ENCODE data around the gene SLC22A23.
A peak's percentile ranks its signal among the peaks of the same experiment; 100 is the strongest.

The SLC22A23 gene

DNA sequence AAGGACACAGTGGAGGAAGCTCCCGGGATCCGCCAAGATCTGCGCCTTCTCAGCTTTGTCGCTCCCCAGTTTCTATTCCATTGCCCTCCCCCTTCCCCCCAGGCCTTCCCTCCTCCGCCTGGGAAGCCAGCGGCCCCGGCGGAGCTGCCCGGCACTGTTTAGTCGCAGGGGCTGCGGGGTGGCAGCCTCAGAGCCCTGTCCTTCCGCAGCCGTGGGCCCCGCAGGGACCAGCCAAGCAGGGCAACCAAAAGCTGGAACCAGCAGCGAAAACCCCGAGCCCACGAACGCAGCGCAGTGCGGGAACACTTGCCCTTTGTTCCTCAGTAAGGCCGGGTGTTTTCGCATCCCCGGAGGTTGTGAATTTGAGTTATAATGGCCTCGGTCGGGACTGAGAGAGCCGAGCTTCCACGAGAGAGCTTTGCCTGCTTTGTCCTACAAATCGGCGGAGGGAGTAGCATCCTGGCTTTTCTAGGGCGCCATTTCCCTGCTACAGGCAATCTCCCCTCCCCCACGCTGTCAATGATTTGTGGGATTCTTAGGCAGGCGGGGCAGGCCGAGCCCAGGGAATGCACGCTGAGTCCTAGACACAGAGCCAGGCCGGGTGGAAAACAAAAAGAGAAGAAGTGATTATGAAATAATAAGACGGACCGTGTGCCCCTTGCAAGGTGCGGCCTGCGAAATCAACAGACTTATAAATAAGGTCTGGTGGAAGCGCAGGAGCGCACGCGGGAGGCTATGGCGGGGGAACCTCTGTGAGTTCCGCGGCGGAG is 225.4 kb downstream of the SLC22A23 start:
- peak in 56 of 58 donors; percentile 27 to 88 (median 75) for DNase-seq

DNA sequence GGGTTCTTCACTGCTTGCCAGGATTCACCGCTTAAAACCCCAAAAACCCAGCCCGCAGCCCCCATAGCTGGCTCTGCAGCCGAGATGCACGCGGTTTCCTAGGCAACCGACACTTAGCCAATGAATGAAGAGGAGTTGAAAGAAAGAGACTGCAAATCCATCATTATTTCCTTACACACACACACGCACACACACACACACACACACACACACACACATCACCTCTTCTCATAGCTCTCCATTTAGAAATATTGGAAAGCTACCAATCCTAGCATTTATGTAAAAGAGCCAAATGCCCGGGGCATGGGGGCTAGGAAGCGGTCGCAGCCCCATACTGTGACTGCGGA is 226.0 kb downstream of the SLC22A23 start:
- DNase-seq, result peak in 49 of 58 donors; percentile 29 to 90 (median 68)

DNA sequence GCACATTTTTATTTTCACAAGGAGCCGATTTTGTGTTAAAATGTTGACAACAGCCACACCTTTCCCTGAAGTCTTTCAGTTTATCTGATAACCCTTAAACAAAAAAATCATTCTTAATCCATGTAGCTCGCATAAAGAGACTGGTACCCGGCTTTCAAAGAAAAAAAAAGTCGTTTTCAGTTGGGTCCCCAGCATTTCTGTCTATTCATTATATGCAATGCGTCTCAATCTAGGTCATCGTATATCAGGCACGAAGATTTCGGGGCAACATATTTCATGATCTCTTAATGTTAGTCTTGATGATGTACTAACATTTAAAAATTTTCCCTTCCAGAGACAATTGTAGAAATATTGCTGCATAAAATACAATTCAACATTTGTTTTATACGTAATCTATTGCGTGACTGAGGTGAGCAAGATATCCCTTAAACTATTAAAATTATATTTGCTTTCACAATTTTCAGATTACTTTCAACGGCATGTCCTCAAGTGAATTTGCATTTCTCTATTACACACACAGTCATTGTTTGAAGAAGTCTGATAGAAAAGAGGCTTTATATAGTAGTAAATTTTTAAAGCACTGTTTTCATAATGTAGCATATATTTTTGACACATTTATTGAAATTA is 226.5 kb downstream of the SLC22A23 start:
- no peak for DNase-seq

DNA sequence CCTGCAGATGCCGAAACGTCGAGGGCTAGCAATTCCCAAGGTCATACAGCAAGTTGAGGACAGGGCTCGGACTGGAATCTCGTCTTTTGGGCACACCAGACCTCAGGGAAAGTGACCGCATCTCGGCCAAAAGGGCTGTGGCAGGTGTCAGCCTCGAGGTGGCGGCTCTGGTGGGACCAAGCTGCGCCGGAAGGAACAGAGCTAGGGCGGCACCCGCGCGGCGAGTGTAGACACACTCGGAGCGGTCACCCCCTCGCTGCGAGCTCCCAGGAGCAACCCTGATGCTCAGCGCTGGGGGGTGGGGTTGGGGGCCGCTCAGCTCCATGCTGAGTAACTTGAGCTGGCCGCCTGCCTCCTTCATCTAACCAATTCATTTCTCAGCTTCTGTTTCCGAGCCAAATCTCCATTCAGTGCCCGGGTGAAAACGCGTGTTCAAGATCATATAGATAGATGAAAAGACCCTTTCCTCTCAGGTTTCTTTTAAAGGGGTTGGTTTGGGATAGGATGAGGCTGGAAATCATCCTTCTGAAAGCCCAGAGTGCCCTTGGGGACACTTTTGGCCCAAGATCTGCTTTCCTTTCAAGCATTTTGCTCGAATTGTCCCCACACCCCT is 227.2 kb downstream of the SLC22A23 start:
- peak in 34 of 58 donors; percentile 23 to 62 (median 46) for DNase-seq

DNA sequence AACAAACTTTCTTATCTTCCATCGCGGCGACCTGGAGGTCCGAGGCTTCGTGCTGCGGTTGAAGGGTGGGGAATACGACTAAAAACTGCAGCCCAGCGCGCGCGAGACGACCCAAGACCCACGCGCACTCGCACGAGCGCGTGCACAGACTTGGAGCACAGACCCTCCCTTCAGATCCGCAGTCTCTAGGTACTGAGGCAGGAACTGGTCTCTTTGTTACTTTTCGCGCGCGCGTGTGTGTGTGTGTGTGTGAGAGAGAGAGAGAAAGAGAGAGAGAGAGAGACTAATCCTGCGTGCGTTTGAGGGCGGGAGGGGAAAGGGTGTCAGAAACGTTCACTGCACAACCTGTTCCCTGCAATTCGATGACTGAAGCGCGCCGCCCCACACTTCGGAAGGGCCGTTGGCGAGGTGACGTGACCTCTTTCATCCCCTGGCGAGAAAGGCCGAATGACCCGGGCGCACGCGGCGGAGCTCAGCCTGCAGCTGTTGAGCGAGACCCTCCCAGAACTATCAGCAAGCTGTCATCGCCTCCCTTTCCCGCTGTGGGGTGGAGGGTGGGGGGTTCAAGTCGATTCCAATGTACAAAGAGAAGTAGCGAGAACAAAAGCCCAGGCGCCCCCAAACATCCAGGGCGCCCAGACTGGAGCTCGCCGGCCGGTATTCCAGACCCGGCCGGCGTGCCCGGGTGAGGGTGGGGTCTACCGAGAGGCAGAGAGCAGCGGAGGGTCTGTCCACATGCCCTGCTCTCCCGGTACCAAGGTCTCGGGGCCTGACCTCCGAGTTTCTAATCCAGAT is 227.9 kb downstream of the SLC22A23 start:
- peak in 20 of 58 donors; percentile 23 to 64 (median 38) for DNase-seq

DNA sequence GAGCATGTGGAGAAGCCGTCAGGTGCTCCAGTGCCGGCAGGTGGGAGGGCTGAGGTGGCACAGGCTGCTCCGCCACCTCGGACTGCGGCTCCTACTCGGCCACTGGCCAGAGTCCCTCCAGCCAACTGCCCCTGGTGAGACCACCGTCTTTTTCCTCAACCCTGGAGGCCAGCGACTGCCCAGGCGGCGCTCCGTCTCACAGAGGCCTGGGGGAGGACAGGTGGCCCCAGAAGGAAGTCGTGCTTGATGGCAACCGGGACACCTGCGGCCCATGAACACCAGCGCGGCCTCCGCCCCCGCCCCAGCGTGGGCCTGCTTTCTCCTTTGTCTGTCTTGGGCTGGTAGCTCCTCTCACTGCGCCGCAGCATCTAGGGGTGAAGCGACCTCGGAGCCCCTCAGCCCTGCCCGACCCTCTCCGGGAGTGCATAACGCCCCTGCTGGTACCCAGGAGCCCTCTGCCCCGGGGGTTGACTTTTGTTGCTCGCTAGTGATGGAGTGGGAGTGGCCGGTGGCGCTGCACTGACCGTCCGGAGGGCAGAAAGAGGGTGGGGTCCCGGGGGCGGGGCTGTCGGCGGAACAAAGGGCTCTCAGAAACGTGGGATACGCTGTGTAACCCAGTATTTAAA is 228.7 kb downstream of the SLC22A23 start:
- DNase-seq, result peak in 21 of 58 donors; percentile 28 to 72 (median 53)

DNA sequence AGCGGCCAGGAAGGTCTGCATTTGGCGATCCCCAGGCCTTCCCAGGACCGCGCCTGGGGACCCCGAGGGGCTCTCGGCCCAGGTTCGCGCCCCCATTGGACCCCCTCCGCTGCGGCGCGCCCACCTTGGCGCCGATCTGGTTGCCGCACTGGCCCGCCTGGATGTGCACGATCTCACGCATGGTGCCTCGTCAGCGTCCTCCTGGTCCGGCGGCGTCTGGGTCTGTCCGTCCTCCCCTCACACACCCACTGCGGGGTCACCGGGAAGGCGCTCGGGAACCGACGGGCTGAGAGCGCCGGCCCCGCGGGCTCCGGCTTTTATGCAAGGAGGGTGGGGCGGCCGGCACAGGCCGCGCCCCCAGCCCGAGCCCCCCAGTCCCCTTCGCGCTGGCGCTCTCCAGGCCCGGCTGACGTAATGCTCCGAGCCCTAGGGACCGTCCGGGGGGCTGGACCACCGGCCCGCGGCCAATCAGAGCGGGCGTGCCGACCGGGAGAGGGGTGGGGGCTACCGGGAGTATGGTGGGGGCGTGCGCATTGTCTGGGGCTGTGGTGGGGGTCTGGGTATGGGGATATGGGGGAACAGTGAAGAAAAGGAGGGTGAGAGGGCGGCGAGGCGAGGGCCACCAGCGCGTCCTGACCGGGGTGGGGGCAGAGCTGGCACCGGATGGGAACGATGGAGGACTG is 229.3 kb downstream of the SLC22A23 start, which contains the start of gene TUBB2B:
TUBB2B (minus strand) TSS at position 291 of the 683 bp plus-strand sequence; CDS start at position 181, 110 bp downstream.
- DNase-seq, result peak in 54 of 58 donors; percentile 22 to 84 (median 68)

DNA sequence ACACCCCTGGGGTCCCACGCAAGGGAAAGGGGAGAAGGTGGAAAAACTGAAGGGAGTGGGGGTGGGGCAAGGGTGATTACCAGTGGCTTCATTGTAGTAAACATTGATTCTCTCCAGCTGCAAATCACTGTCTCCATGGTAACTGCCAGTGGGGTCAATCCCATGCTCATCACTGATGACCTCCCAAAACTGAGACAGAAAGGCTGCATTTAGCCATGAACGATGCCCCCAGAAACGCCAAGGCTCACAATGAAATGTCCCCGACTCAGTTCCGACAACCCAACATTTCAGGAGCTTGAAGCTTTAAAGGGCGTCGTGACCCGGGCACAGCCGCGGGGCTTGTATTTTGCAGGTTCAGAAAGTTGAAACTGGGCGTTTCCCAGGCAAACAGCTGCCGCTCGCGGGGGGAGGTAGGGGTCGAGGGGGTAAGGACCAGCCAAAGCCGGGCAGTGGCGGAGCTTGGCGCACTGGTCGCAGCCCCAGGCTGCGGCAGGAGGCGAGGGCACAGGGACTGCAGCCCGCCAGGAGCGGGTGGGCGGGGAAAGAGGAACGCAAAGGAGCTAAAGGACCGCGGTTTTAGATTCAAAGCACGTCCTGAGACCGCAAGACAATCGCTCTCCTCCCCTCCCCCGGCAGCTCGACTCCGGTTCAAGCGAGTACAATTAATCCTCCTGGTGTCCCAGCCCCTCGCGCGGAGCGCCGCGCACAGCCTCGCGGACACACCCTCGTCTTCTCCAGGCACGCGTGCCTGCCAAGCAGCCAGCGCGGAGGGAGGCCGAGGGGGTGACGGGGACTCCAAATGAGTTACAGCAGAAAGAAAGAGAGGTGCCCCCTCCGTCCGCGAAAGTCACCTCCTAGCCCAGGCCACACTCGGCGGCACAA is 230.1 kb downstream of the SLC22A23 start:
- peak in 33 of 58 donors; percentile 26 to 68 (median 42) for DNase-seq

DNA sequence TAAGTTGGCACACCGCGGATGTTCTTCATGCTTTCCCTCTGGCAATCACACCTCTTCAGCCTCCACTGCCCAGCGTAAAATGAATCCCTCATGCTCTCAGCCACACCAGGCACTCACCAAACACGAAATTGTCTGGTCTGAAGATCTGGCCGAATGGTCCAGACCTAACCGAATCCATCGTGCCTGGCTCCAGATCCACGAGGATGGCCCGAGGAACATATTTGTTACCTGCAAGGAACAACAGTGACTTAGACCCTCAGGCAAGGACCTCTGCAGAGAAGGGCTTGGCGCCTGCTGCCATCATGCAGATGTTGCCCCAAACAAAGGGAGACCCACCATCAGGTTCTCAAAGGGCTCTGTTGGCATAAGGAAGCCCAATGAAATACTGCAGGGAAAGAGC is 230.8 kb downstream of the SLC22A23 start:
- no peak for DNase-seq

DNA sequence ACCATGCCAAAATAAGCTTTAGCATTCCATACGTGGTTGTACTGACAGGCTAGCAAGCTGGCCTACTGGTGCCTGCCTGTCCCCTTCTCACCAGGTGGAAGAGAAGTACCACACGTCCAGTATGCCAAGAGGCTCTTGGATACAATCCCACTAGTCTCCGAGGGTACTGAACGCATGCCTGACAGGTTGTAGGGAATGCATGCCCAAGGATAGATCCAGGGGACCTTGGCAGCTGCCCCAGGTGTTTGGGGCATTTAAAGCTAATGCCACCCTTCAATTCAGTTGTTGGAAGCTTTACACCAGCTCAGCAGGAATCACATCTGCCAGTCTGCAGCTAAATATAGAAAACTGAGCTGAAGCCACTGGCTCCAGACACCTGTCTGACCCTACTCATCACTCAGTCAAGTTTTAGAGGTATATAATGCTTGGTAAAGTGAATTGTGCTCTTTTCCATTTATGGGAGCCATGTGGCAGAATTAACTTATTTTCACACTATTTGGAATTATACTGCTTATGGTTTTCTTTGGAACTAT is 234.3 kb downstream of the SLC22A23 start:
- no peak for DNase-seq

DNA sequence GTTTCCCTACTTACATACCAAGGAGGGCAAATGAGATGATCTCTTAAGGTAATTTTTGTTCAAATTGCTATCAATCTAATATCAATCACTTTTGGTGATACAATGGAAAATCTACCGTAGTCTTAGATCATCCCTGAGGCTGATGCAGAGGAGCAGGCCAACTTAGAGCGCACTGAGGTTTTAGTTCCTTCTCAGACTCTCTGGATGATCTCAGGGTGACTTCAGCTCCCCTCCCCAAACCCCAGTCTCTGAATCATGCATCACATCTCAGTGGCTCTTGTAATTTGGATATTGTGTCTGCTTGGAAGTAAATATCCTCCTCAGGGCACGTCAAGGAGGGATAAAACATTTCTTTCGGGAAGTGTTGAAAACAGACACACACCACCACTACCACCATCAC is 235.3 kb downstream of the SLC22A23 start:
- no peak for DNase-seq

DNA sequence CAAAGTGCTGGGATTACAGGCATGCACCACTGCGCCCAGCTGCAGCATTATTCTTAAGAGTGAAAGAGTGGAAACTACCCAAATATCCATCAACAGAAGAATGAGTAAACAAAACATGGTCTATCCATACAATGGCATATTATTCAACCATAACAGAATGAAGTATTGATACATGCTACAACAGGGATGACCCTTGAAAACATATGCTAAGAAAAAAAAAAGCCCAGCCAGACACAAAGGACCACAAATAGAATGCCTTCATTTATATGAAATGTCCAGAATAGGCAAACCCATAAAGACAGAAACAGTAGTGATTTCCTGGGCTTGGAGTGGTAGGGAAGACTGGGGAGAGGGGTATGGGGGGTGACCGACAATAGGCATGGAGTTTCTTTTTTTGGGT is 236.5 kb downstream of the SLC22A23 start:
- DNase-seq, result no peak

Data from anterior cingulate cortex (tissue), 58 donors.